ENCODE results near the gene C1QTNF6.

Gene C1QTNF6

DNA sequence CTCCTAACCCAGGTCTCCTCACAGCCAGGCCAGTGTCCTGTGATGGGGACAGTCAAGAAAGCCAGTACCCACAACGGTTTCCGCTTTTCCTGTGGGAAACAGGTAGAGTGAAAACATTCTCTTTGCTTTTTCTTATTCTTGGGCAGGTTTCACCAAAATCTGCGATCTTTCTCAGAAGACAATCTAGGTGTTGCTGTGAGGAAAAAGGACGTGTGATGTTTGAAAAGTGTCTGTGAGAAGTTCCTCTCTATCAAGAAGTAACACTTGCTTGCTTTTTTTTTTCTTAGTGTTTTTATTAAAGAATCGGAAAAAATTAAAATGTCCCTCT is 29.1 kb downstream of the C1QTNF6 start:
- no peaks in the 10 kb centered on the region for H3K9me3 Mint-ChIP-seq
- H3K4me3 Mint-ChIP-seq: peak overlapping the region; percentile 21 to 56
- ATAC-seq (replicated peaks): no peak
- peaks cover 19% of the 10 kb centered on the region for H3K36me3 Mint-ChIP-seq (ENCODE audit: insufficient read depth)
- DNase-seq: no peak
- H3K27me3 Mint-ChIP-seq: no peaks in the 10 kb centered on the region
- peak overlapping the region; percentile 86 to 90 for H3K27ac Mint-ChIP-seq
- H3K4me1 Mint-ChIP-seq (ENCODE audit: low read depth in 2 of 2): peaks cover 68% of the 10 kb centered on the region in 2 donors

DNA sequence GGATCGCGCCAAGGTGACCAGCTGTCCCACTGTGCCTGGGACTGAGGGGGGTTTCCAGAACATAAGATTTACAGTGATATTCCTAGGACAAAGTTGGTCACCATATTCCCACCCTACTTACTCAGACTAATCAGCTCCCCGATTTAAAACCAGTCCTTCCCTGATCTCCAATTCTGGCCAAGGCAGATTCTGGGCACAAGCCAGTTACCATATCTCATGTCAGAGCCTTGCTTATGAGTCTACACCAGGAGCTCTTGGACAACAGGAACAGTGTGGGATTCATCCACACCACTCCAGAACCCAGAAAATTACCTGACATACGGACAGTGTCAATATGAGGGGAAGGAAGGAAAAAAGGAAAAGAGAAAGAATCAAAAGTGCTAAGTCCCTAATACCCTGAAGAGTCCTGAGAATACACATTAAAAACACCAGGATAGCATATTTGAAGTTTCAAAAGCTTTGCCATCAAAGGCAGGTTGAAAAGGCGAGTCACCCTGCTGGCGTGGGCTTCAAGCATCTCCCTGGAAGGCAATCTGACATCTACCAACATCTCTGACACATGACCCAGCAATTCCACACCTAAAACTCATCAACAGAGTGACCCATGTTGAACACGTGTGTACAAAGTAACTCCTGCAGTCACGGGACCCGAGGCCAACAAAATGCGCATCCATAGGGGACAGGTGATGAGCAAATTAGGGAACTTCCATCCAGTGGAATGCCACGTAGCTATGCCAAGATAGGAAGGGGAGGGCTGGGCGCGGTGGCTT is 30.3 kb downstream of the C1QTNF6 start:
- no peaks in the 10 kb centered on the region for H3K9me3 Mint-ChIP-seq
- no peak for DNase-seq
- no peak for ATAC-seq (replicated peaks)
- no peaks in the 10 kb centered on the region for H3K27me3 Mint-ChIP-seq
- peaks cover 10% of the 10 kb centered on the region for H3K36me3 Mint-ChIP-seq (ENCODE audit: insufficient read depth)
- peak overlapping the region; percentile 86 to 90 for H3K27ac Mint-ChIP-seq
- H3K4me1 Mint-ChIP-seq (ENCODE audit: low read depth in 2 of 2): peaks cover 56 to 57% of the 10 kb centered on the region in 2 donors
- peak overlapping the region in 1 of 2 donors; percentile 24 for H3K4me3 Mint-ChIP-seq

GRCh38 chr22:37156686-37157435 is 31.2 kb downstream of the C1QTNF6 start:
- ATAC-seq (replicated peaks): no peak
- no peak for DNase-seq
- H3K27ac Mint-ChIP-seq: peak overlapping the region; percentile 86 to 90
- peak overlapping the region in 1 of 2 donors; percentile 24 for H3K4me3 Mint-ChIP-seq
- no peaks in the 10 kb centered on the region for H3K9me3 Mint-ChIP-seq
- H3K36me3 Mint-ChIP-seq (ENCODE audit: insufficient read depth): peaks cover 8% of the 10 kb centered on the region
- no peaks in the 10 kb centered on the region for H3K27me3 Mint-ChIP-seq
- peaks cover 47 to 54% of the 10 kb centered on the region in 2 donors for H3K4me1 Mint-ChIP-seq (ENCODE audit: low read depth in 2 of 2)

DNA sequence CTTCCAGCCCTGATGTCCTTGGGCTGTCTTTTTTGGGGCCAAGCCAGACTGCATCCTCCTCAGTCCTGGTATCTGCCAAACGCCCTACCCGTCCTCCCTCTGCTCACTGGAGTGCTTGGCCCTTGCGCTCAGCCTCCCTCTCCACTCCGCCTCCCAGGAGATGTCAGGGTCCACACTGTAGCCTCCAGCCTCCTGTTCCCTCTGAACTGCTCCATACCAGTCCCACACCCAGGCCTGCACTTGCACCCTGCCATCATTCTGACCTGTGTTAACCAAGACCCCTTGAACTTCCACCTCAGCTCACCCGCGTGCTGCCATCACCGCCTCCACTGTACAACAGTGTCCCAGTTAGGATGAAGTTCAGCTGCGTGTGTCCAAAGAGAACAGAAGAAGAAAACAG is 32.1 kb downstream of the C1QTNF6 start:
- Mint-ChIP-seq H3K9me3 (no peaks in the 10 kb centered on the region), H3K36me3 (ENCODE audit: insufficient read depth) (peaks cover 8% of the 10 kb centered on the region), H3K4me1 (ENCODE audit: low read depth in 2 of 2) (peaks cover 45 to 54% of the 10 kb centered on the region in 2 donors), H3K27ac (peak overlapping the region; percentile 78 to 86), H3K27me3 (no peaks in the 10 kb centered on the region), H3K4me3 (peak overlapping the region in 1 of 2 donors; percentile 11)
- DNase-seq (no peak), ATAC-seq (replicated peaks) (no peak)

- ATAC-seq (replicated peaks) (no peak), DNase-seq (no peak)
- peaks cover 47 to 57% of the 10 kb centered on the region in 2 donors for H3K4me1 Mint-ChIP-seq (ENCODE audit: low read depth in 2 of 2)
- H3K36me3 Mint-ChIP-seq (ENCODE audit: insufficient read depth): peaks cover 9% of the 10 kb centered on the region
- H3K4me3 Mint-ChIP-seq: no peak overlapping the region
- peak overlapping the region; percentile 78 to 86 for H3K27ac Mint-ChIP-seq
- no peaks in the 10 kb centered on the region for H3K27me3 Mint-ChIP-seq
- no peaks in the 10 kb centered on the region for H3K9me3 Mint-ChIP-seq
These were observed 32.9 kb downstream of the C1QTNF6 start for GRCh38 chr22:37154925-37155712.

GRCh38 chr22:37153901-37154300 is 34.1 kb downstream of the C1QTNF6 start:
- DNase-seq: no peak
- Mint-ChIP-seq H3K27me3 (no peaks in the 10 kb centered on the region), H3K36me3 (ENCODE audit: insufficient read depth) (peaks cover 21% of the 10 kb centered on the region), H3K4me3 (no peak overlapping the region), H3K9me3 (no peaks in the 10 kb centered on the region), H3K27ac (no peak overlapping the region), H3K4me1 (ENCODE audit: low read depth in 2 of 2) (peaks cover 45 to 50% of the 10 kb centered on the region in 2 donors)
- no peak for ATAC-seq (replicated peaks)

GRCh38 chr22:37151401-37151800 is 36.6 kb downstream of the C1QTNF6 start:
- Mint-ChIP-seq H3K4me1 (ENCODE audit: low read depth in 2 of 2) (peaks cover 57 to 63% of the 10 kb centered on the region in 2 donors), H3K9me3 (no peaks in the 10 kb centered on the region), H3K4me3 (peak overlapping the region in 1 of 2 donors; percentile 92), H3K36me3 (ENCODE audit: insufficient read depth) (peaks cover 45% of the 10 kb centered on the region), H3K27me3 (no peaks in the 10 kb centered on the region), H3K27ac (peak overlapping the region; percentile 92 to 96)
- DNase-seq (no peak), ATAC-seq (replicated peaks) (no peak)

- H3K27me3 Mint-ChIP-seq: no peaks in the 10 kb centered on the region
- peak overlapping the region; percentile 87 to 92 for H3K4me3 Mint-ChIP-seq
- H3K4me1 Mint-ChIP-seq (ENCODE audit: low read depth in 2 of 2): peaks cover 60 to 65% of the 10 kb centered on the region in 2 donors
- ATAC-seq (replicated peaks) (no peak), DNase-seq (no peak)
- H3K27ac Mint-ChIP-seq: peak overlapping the region; percentile 92 to 96
- H3K9me3 Mint-ChIP-seq: no peaks in the 10 kb centered on the region
- peaks cover 51% of the 10 kb centered on the region for H3K36me3 Mint-ChIP-seq (ENCODE audit: insufficient read depth)
These were observed 37.3 kb downstream of the C1QTNF6 start for GRCh38 chr22:37150701-37151100.

- peaks cover 64 to 69% of the 10 kb centered on the region in 2 donors for H3K4me1 Mint-ChIP-seq (ENCODE audit: low read depth in 2 of 2)
- ATAC-seq (replicated peaks): no peak
- peaks cover 68% of the 10 kb centered on the region for H3K36me3 Mint-ChIP-seq (ENCODE audit: insufficient read depth)
- H3K27ac Mint-ChIP-seq: peak overlapping the region; percentile 92 to 96
- no peaks in the 10 kb centered on the region for H3K9me3 Mint-ChIP-seq
- H3K4me3 Mint-ChIP-seq: peak overlapping the region; percentile 87 to 92
- no peaks in the 10 kb centered on the region for H3K27me3 Mint-ChIP-seq
- no peak for DNase-seq
These were observed 39.0 kb downstream of the C1QTNF6 start for GRCh38 chr22:37148742-37149665.

DNA sequence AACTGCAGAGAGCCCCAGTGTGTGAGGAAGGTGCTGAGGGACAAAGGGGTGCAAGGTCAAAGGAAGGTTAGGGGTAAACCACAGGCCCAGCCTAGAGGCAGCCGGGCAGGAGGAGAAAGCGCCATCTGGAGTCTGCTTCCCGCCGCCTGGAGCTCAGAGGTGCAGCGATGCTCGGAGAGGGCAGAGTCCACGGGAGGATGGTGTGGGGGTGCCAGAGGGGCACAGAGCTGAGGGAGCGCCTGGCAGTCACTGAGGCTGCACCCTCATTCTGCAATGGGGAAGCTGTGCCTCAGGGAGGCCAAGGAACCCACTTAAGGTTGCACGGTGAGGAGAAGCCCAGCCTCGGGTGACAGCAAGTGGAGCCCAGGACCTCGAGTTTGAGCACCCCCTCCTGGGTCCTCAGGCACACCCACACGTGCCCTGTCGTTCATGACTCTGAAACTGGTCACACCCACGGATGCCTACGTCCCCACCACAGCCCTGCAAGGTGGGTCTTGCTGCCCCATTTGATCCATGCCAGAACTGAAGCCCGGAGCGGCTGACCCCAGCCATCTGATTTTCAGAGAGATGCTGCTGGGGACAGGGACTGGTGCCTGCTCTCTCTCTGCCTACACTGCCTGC is 39.9 kb downstream of the C1QTNF6 start:
- Mint-ChIP-seq H3K27me3 (no peaks in the 10 kb centered on the region), H3K9me3 (no peaks in the 10 kb centered on the region), H3K27ac (peak overlapping the region; percentile 92 to 96), H3K4me3 (peak overlapping the region; percentile 87 to 92), H3K36me3 (ENCODE audit: insufficient read depth) (peaks cover 74% of the 10 kb centered on the region), H3K4me1 (ENCODE audit: low read depth in 2 of 2) (peaks cover 71 to 78% of the 10 kb centered on the region in 2 donors)
- peak in 1 of 3 experiments; percentile 22 for DNase-seq
- ATAC-seq (replicated peaks): peak; percentile 9

GRCh38 chr22:37147186-37147990 is 40.7 kb downstream of the C1QTNF6 start:
- H3K27me3 Mint-ChIP-seq: no peaks in the 10 kb centered on the region
- peaks cover 76% of the 10 kb centered on the region for H3K36me3 Mint-ChIP-seq (ENCODE audit: insufficient read depth)
- no peak for ATAC-seq (replicated peaks)
- H3K4me3 Mint-ChIP-seq: peak overlapping the region; percentile 87 to 92
- peaks cover 78 to 83% of the 10 kb centered on the region in 2 donors for H3K4me1 Mint-ChIP-seq (ENCODE audit: low read depth in 2 of 2)
- H3K27ac Mint-ChIP-seq: peak overlapping the region; percentile 92 to 96
- H3K9me3 Mint-ChIP-seq: no peaks in the 10 kb centered on the region
- DNase-seq: no peak
